ENCODE data around the gene NEO1. TPM values are rescaled to one million over a fixed set of nuclear protein-coding genes. Genes with fewer than 3 reads are reported as not detected.

NEO1 gene
- total and polyA plus RNA-seq, 11 donors = 4.4 to 31.5 (median 11.9) TPM

- DNase-seq (no peak), ATAC-seq (peak in 3 of 4 donors; percentile 11 to 37 (median 13))
- Histone ChIP-seq H3K36me3 (peaks cover 0 to 8% (median 0%) of the 10 kb centered on the region in 9 donors), H3K9me3 (no peaks in the 10 kb centered on the region), H3K4me3 (no peak overlapping the region), H3K27ac (no peak overlapping the region), H3K4me1 (peaks cover 0 to 6% (median 0%) of the 10 kb centered on the region in 12 donors), H3K27me3 (peaks cover 0 to 25% (median 9%) of the 10 kb centered on the region in 9 donors)
- TF ChIP-seq POLR2A (IDR thresholded peaks at IDR 0.05) (no peak), CTCF (IDR thresholded peaks at IDR 0.05) (no peak)
- intact Hi-C loops (cut with DNase I) = loop anchor here in 2 of 10 donors (10.0 kb wide), 2 partner anchors 46 to 226 kb away; partner anchors contain the start of gene HCN4 (in 1 of the 2)
- 17 to 27% (median 21%) methylated on average over 36 to 42 of the region's 42 CpGs for WGBS, 4 donors
Measured at GRCh38 chr15:73318463-73319351, 266.4 kb downstream of the NEO1 start.

- no peak overlapping the region for H3K4me3 ChIP-seq
- ATAC-seq (no peak), DNase-seq (no peak)
- H3K27ac ChIP-seq = no peak overlapping the region
- WGBS, 4 donors = 63 to 81% (median 73%) methylated on average over 8 of the region's 8 CpGs
- intact Hi-C loops (cut with DNase I) = loop anchor here in 3 of 10 donors (10.0 kb wide), 2 partner anchors 45 to 225 kb away; partner anchors contain the start of gene HCN4 (in 1 of the 3)
- H3K4me1 ChIP-seq = peaks cover 0 to 6% (median 0%) of the 10 kb centered on the region in 12 donors
- H3K9me3 ChIP-seq = no peaks in the 10 kb centered on the region
- H3K27me3 ChIP-seq = peaks cover 0 to 25% (median 9%) of the 10 kb centered on the region in 9 donors
- TF ChIP-seq CTCF (IDR thresholded peaks at IDR 0.05) (no peak), POLR2A (IDR thresholded peaks at IDR 0.05) (no peak)
- H3K36me3 ChIP-seq = peaks cover 0 to 9% (median 0%) of the 10 kb centered on the region in 9 donors
Measured at GRCh38 chr15:73319460-73320245, 267.4 kb downstream of the NEO1 start.

GRCh38 chr15:73320619-73321180 is 268.4 kb downstream of the NEO1 start:
- Histone ChIP-seq H3K27me3 (peaks cover 0 to 25% (median 9%) of the 10 kb centered on the region in 9 donors), H3K4me1 (peaks cover 0 to 9% (median 0%) of the 10 kb centered on the region in 12 donors), H3K4me3 (no peak overlapping the region), H3K9me3 (no peaks in the 10 kb centered on the region), H3K36me3 (peaks cover 0 to 9% (median 0%) of the 10 kb centered on the region in 9 donors), H3K27ac (no peak overlapping the region)
- peak in 1 of 5 donors; percentile 7 for DNase-seq
- intact Hi-C loops (cut with DNase I) = loop anchor here in 1 of 10 donors (10.0 kb wide), 1 partner anchor 224 kb away; no protein-coding TSS in a partner anchor
- 88 to 97% (median 95%) methylated on average over 3 of the region's 3 CpGs for WGBS, 4 donors
- no peak for ATAC-seq
- TF ChIP-seq CTCF (IDR thresholded peaks at IDR 0.05) (no peak), POLR2A (IDR thresholded peaks at IDR 0.05) (no peak)
